Thoracic aorta (tissue), 2 donors: ENCODE results near the gene PIP5K1C. TPM values are rescaled to one million over a fixed set of nuclear protein-coding genes. Genes with fewer than 3 reads are reported as not detected.

Source experiments
- ATAC-seq: fragments of 150-250 bp; one replicate; pipeline ENCODE4 v1.8.0; 2017; ENCODE audit warnings: low read depth; ENCODE audit not compliant: insufficient number of reproducible peaks, low FRiP score
- DNase-seq: peaks from one replicate; pipeline ENCODE4 v3.0.0-alpha.2; 2020; ENCODE audit warnings: low spot score
- H3K27ac ChIP-seq, 2 donors: fragments of 200-600 bp; sonication (generic); 1 replicate in 1 of 2; 2 replicates in 1 of 2; pipeline ENCODE4 v1.5.1; 2016; ENCODE audit warnings: mild to moderate bottlenecking in 2 of 2, moderate library complexity in 2 of 2
- H3K27me3 ChIP-seq: fragments of 200-600 bp; sonication (generic); replicated peaks from 2 replicates; pipeline ENCODE4 v1.6.0; 2016; ENCODE audit warnings: mild to moderate bottlenecking; ENCODE audit not compliant: insufficient read depth
- H3K36me3 ChIP-seq: fragments of 200-600 bp; sonication (generic); one replicate; pipeline ENCODE4 v1.5.1; 2016
- H3K4me1 ChIP-seq, 2 donors: fragments of 200-600 bp; sonication (generic); 1 replicate in 1 of 2; 2 replicates in 1 of 2; pipeline versions ENCODE4 v1.5.1 to v1.6.0; 2016; ENCODE audit warnings: low read depth in 2 of 2, mild to moderate bottlenecking in 1 of 2; ENCODE audit not compliant: control insufficient read depth in 1 of 2
- H3K4me3 ChIP-seq: fragments of 200-600 bp; sonication (generic); 2 replicates; pipeline ENCODE4 v1.5.1; 2016; ENCODE audit warnings: mild to moderate bottlenecking
- H3K9me3 ChIP-seq: fragments of 200-600 bp; sonication (generic); 2 replicates; pipeline ENCODE4 v1.5.1; 2016
- total RNA-seq, 2 donors: library from RNA; depleted of rRNA; stranded (reverse); fragments of >200 nt; gene quantifications; one replicate each; pipeline versions ENCODE4 v1.1.0 to v1.2.3, GENCODE V29; 2016
- TF ChIP-seq, protein P1 (sequence below): fragments of 200-600 bp; sonication (generic); IDR thresholded peaks from one replicate; pipeline ENCODE4 v1.5.1; 2019; ENCODE audit warnings: antibody characterized with exemption

The PIP5K1C gene
- total RNA-seq, 2 donors from 2014 or later = 82.6 to 84.5 TPM

DNA sequence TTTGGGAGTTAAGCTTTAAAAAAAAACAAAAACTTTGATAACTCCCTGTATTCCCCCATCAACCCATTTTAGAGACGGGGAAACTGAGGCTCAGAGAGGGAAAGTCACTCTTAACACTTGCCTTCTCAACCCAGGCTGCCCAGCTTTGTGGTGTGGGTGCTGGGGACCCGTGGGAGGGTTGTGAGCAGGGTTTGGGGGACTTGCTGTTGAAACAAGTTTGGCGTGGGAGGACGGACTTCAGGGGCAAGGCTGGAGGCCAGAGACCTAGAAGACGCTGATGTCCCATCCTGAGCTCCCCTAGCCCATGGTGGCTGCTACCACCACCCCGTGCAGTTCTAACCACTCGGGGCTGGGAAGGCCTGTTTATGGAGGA lies 72.9 kb downstream of the PIP5K1C start:
- peak overlapping the region; percentile 84 to 92 for H3K27ac ChIP-seq
- DNase-seq = no peak
- peak overlapping the region; percentile 86 for H3K4me3 ChIP-seq
- peaks cover 14% of the 10 kb centered on the region for H3K36me3 ChIP-seq
- TF ChIP-seq, protein P1, sequence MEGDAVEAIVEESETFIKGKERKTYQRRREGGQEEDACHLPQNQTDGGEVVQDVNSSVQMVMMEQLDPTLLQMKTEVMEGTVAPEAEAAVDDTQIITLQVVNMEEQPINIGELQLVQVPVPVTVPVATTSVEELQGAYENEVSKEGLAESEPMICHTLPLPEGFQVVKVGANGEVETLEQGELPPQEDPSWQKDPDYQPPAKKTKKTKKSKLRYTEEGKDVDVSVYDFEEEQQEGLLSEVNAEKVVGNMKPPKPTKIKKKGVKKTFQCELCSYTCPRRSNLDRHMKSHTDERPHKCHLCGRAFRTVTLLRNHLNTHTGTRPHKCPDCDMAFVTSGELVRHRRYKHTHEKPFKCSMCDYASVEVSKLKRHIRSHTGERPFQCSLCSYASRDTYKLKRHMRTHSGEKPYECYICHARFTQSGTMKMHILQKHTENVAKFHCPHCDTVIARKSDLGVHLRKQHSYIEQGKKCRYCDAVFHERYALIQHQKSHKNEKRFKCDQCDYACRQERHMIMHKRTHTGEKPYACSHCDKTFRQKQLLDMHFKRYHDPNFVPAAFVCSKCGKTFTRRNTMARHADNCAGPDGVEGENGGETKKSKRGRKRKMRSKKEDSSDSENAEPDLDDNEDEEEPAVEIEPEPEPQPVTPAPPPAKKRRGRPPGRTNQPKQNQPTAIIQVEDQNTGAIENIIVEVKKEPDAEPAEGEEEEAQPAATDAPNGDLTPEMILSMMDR = no peak
- ATAC-seq = no peak
- H3K27me3 ChIP-seq = no peaks in the 10 kb centered on the region
- H3K4me1 ChIP-seq = peaks cover 12 to 31% of the 10 kb centered on the region in 2 donors
- H3K9me3 ChIP-seq = no peaks in the 10 kb centered on the region

DNA sequence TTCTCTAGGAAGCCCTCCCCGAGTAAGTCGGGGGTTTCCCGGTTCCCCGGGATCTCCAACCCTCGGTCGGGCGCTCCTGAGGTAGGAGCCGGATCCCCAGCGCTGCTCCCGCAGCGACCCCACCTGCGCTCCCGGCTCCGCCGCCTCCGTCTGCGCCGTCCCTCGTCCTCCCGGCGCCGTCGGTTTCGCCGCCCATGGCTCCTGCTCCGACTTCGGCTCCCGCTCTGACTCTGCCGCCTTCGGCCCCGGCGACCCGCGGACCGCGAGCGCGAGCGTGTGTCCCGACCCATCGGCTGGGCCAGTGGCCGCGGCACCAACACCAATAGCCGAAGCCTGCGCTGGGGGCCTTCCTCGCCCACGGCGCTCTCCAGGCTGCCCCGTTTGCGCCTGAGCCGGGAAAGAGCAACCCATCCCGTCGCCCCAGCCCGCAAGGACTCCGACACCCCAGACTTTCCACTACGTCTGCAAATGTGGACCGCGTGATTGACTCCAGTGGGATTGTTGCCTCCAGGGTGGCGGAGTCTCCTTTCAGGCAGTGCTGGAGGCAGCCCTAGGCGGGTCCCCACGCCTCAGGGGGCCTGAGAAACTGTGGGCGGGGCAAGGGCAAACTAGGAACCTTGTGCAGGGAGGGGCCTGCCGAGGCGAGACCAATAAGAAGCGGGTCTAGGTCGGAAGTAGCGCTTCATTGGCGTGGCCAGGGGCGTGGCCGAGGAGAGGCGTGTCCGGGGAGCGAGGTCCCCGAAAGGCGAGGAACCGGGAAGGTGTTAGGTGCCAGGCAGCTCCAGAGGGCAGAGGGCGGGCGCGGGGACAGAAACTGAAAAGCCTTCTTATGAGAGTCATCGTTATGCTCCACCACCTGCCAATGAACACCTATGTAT lies 73.6 kb downstream of the PIP5K1C start, which contains the start of gene CACTIN:
TSS of gene CACTIN (minus strand) at position 318 of the 878 bp plus-strand sequence. CDS start at position 290, 28 bp downstream.
- no peaks in the 10 kb centered on the region for H3K9me3 ChIP-seq
- TF ChIP-seq, protein P1 = no peak
- DNase-seq (peak; percentile 98), ATAC-seq (peak; percentile 95)
- H3K4me3 ChIP-seq = peak within 1 kb of the TSS; percentile 86
- peaks cover 10% of the 10 kb centered on the region for H3K36me3 ChIP-seq
- peaks cover 12 to 31% of the 10 kb centered on the region in 2 donors for H3K4me1 ChIP-seq
- peak within 1 kb of the TSS; percentile 84 to 92 for H3K27ac ChIP-seq
- no peaks in the 10 kb centered on the region for H3K27me3 ChIP-seq

DNA sequence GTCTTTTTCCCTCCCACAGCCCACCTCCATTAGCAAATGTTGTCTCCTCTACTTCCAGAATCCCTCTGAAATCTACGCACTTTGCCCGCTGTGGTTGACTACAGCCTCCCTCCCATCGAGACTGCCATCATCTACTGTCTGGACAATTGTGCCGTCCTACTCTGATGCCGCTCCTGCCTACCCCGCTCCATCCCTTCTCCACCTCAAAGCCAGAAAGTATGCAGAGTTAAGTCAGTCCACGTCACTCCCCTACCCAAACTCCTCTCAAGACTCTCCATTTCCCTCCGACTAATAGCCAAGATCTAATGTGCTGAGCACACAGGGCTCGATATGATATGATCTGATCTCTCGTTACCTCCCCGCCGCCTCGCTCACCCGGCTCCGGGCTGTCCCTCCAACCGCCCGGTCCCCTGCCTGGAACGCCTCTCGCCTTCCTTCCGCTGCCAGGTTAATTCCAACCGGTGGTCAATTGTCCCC lies 74.2 kb downstream of the PIP5K1C start:
- Histone ChIP-seq H3K9me3 (no peaks in the 10 kb centered on the region), H3K4me3 (peak overlapping the region; percentile 86), H3K4me1 (peaks cover 12 to 31% of the 10 kb centered on the region in 2 donors), H3K27me3 (no peaks in the 10 kb centered on the region), H3K36me3 (peaks cover 11% of the 10 kb centered on the region), H3K27ac (peak overlapping the region; percentile 84 to 92)
- DNase-seq (no peak), ATAC-seq (no peak)
- TF ChIP-seq, protein P1 = no peak

DNA sequence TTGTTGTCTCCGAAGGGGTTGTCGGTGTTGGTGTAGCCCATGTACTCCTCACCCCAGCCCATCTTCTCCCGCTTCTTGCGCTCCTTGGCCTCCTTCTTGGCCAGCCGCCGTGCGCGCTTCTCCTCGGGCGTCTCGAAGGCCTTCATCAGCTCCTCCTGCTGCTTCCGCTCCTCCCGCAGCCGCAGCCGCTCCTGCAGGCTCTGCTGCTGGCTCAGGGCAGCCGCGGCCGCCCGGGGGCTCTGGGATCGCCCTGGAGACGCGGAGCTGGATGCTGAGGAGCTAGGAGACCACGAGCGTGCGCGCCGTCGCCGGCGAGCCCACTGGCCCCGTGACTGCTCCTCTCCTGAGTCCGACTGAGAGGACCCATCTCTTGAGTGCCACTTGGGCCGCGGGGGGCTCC lies 76.6 kb downstream of the PIP5K1C start:
- Histone ChIP-seq H3K27ac (no peak overlapping the region), H3K36me3 (peaks cover 16% of the 10 kb centered on the region), H3K27me3 (no peaks in the 10 kb centered on the region), H3K4me3 (no peak overlapping the region), H3K4me1 (peaks cover 12 to 31% of the 10 kb centered on the region in 2 donors), H3K9me3 (no peaks in the 10 kb centered on the region)
- ATAC-seq (no peak), DNase-seq (no peak)
- TF ChIP-seq, protein P1 = no peak

DNA sequence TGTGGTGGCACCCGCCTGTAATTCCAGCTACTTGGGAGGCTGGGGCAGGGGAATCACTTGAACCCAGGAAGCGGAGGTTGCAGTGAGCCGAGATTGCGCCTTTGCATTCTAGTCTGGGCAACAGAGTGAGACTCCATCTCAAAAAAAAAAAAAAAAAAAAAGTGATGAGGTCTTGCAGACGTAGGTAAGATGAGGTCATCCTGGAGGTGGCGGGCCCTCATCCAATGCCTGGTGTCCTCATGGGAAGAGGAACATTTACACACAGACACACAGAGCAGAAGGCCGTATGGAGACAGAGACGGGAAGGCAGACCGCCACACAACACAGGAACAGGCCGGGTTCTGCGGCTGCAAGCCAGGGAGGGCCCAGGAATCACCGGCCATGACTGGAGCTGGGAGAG lies 78.0 kb downstream of the PIP5K1C start:
- DNase-seq (no peak), ATAC-seq (no peak)
- TF ChIP-seq, protein P1 = no peak
- Histone ChIP-seq H3K27ac (no peak overlapping the region), H3K27me3 (no peaks in the 10 kb centered on the region), H3K4me1 (peaks cover 15 to 31% of the 10 kb centered on the region in 2 donors), H3K36me3 (peaks cover 16% of the 10 kb centered on the region), H3K9me3 (no peaks in the 10 kb centered on the region), H3K4me3 (no peak overlapping the region)
